ENCODE data around the gene LCMT2. TPM values are rescaled to one million over a fixed set of nuclear protein-coding genes. Genes with fewer than 3 reads are reported as not detected.

Gene LCMT2
- total RNA-seq, 1 experiment from 2014 or later: 12.1 TPM

GRCh38 chr15:43287254-43287653, 43.1 kb downstream of the LCMT2 start:
- no peak for TF ChIP-seq POLR2AphosphoS5 (IDR thresholded peaks at IDR 0.05; ENCODE audit: low read depth, low read length)
- no peak for TF ChIP-seq SIN3A (IDR thresholded peaks at IDR 0.05; ENCODE audit: borderline replicate concordance, insufficient read depth, low read depth, low read length)
- TF ChIP-seq CTCF (IDR thresholded peaks at IDR 0.05): no peak
- TF ChIP-seq REST (IDR thresholded peaks at IDR 0.05; ENCODE audit: insufficient read depth in 1 of 2, low read depth in 2 of 2, low read length in 1 of 2): no peak
- no peak for TF ChIP-seq TCF7L2 (IDR thresholded peaks at IDR 0.05; ENCODE audit: low read depth, low read length)
- no peaks in the 10 kb centered on the region for H3K9me3 ChIP-seq (ENCODE audit: control insufficient read depth, insufficient read depth, low read depth, low read length)
- no peak overlapping the region for H3K27ac ChIP-seq (ENCODE audit: low read length)
- no TSS peak for BruUV-seq (replicated peaks)
- H3K36me3 ChIP-seq (ENCODE audit: control insufficient read depth, insufficient read depth, low read length): no peaks in the 10 kb centered on the region
- no peaks in the 10 kb centered on the region; the same call in 1 of the 2 replicates for H3K4me1 ChIP-seq (ENCODE audit: control insufficient read depth, insufficient read depth, low read length)
- ATAC-seq (0 out of 2 replicates have a peak, but pooled peaks have one; percentile 14), DNase-seq (ENCODE audit: low read depth, low spot score) (no peak)
- in situ Hi-C loops (cut with HindIII; ENCODE audit: low pct_unique_long_range_greater_than_20kb, low sequenced_read_pairs) (no loop called here), intact Hi-C loops (cut with micrococcal nuclease; ENCODE audit: unreplicated experiment) (no loop called here)
- ChIA-PET CTCF (interaction anchor here (0.9 to 4.0 kb wide), 3 partner anchors 58 to 80 kb away, joined by 3 to 49 read pairs (median 4); no protein-coding TSS in a partner anchor), POLR2A (no interaction called here)
- H3K4me3 ChIP-seq (ENCODE audit: low read depth in 2 of 2, low read length in 2 of 2): no peak overlapping the region
- H3K27me3 ChIP-seq (ENCODE audit: control insufficient read depth, insufficient read depth, low read length): peaks cover 4% of the 10 kb centered on the region

GRCh38 chr15:43286074-43286473, 44.3 kb downstream of the LCMT2 start:
- TF ChIP-seq SIN3A (IDR thresholded peaks at IDR 0.05; ENCODE audit: borderline replicate concordance, insufficient read depth, low read depth, low read length) (no peak), TCF7L2 (IDR thresholded peaks at IDR 0.05; ENCODE audit: low read depth, low read length) (no peak), CTCF (IDR thresholded peaks at IDR 0.05) (no peak), POLR2AphosphoS5 (IDR thresholded peaks at IDR 0.05; ENCODE audit: low read depth, low read length) (no peak), REST (IDR thresholded peaks at IDR 0.05; ENCODE audit: insufficient read depth in 1 of 2, low read depth in 2 of 2, low read length in 1 of 2) (no peak)
- POLR2A ChIA-PET: interaction anchor here (0.6 kb wide), 1 partner anchor 9 kb away, joined by 3 read pairs; no protein-coding TSS in a partner anchor
- peak; percentile 56 for ATAC-seq
- in situ Hi-C loops (cut with HindIII; ENCODE audit: low pct_unique_long_range_greater_than_20kb, low sequenced_read_pairs): no loop called here
- no peaks in the 10 kb centered on the region for H3K9me3 ChIP-seq (ENCODE audit: control insufficient read depth, insufficient read depth, low read depth, low read length)
- no peaks in the 10 kb centered on the region for H3K36me3 ChIP-seq (ENCODE audit: control insufficient read depth, insufficient read depth, low read length)
- no peak for DNase-seq (ENCODE audit: low read depth, low spot score)
- intact Hi-C loops (cut with micrococcal nuclease; ENCODE audit: unreplicated experiment): no loop called here
- H3K27me3 ChIP-seq (ENCODE audit: control insufficient read depth, insufficient read depth, low read length): no peaks in the 10 kb centered on the region
- no peaks in the 10 kb centered on the region; the same call in 1 of the 2 replicates for H3K4me1 ChIP-seq (ENCODE audit: control insufficient read depth, insufficient read depth, low read length)
- CTCF ChIA-PET: interaction anchor here (0.6 to 4.0 kb wide), 10 partner anchors 18 to 549 kb away, joined by 3 to 49 read pairs (median 4); partner anchors contain the start of gene CDAN1
- BruUV-seq (replicated peaks): no TSS peak
- no peak overlapping the region for H3K4me3 ChIP-seq (ENCODE audit: low read depth in 2 of 2, low read length in 2 of 2)
- no peak overlapping the region for H3K27ac ChIP-seq (ENCODE audit: low read length)

Data from Panc1 (cell line).